GM23338 (cell line): ENCODE data around the gene FADD. TPM values are rescaled to one million over a fixed set of nuclear protein-coding genes. Genes with fewer than 3 reads are reported as not detected.

Source experiments
- ATAC-seq: fragments of 200-7000 bp; cut with Tn5 transposase; 3 replicates; pipeline ENCODE4 v1.9.1; 2020
- DNase-seq: peaks from one replicate; pipeline ENCODE4 v3.0.0-alpha.2; 2015; ENCODE audit warnings: low spot score
- H2AFZ ChIP-seq: fragments of 200-600 bp; sonication (generic); 2 replicates; pipeline ENCODE4 v1.8.0; 2016; ENCODE audit warnings: antibody characterized with exemption, mild to moderate bottlenecking, moderate library complexity
- H3F3A ChIP-seq: fragments of 200-600 bp; sonication (generic); replicated peaks from 2 replicates; pipeline ENCODE4 v1.8.0; 2017; ENCODE audit warnings: antibody characterized with exemption, mixed run types, low read depth
- H3K27ac ChIP-seq: fragments of 200-600 bp; sonication (generic); 2 replicates; pipeline ENCODE4 v1.6.1; 2016; ENCODE audit warnings: low read depth
- H3K27me3 ChIP-seq: fragments of 200-600 bp; sonication (generic); 2 replicates; pipeline ENCODE4 v1.8.0; 2016; ENCODE audit warnings: mild to moderate bottlenecking, mixed run types, moderate library complexity; ENCODE audit not compliant: insufficient read depth
- H3K36me3 ChIP-seq: fragments of 200-600 bp; sonication (generic); 2 replicates; pipeline ENCODE4 v1.8.0; 2016; ENCODE audit warnings: mild to moderate bottlenecking; ENCODE audit not compliant: insufficient read depth
- H3K4me1 ChIP-seq: fragments of 200-600 bp; sonication (generic); 2 replicates; pipeline ENCODE4 v1.8.0; 2016; ENCODE audit warnings: mild to moderate bottlenecking, moderate library complexity; ENCODE audit not compliant: insufficient read depth
- H3K4me2 ChIP-seq: fragments of 200-600 bp; sonication (generic); 2 replicates; pipeline ENCODE4 v1.7.1; 2017; ENCODE audit warnings: mixed run types
- H3K4me3 ChIP-seq: fragments of 200-600 bp; sonication (generic); 2 replicates; pipeline ENCODE4 v1.6.1; 2016; ENCODE audit warnings: mixed run types
- H3K79me2 ChIP-seq: fragments of 200-600 bp; sonication (generic); replicated peaks from 2 replicates; pipeline ENCODE4 v1.8.0; 2017; ENCODE audit warnings: mild to moderate bottlenecking; ENCODE audit not compliant: insufficient read depth
- H3K9me2 ChIP-seq: fragments of 200-600 bp; sonication (generic); 2 replicates; pipeline ENCODE4 v1.8.0; 2017; ENCODE audit not compliant: insufficient read depth
- H4K20me1 ChIP-seq: fragments of 200-600 bp; sonication (generic); replicated peaks from 2 replicates; pipeline ENCODE4 v1.8.0; 2017; ENCODE audit warnings: mild to moderate bottlenecking; ENCODE audit not compliant: insufficient read depth
- H3K27ac Mint-ChIP-seq: 2 replicates; pipeline ENCODE4 v1.8.0; 2020; ENCODE audit warnings: inconsistent platforms, mild to moderate bottlenecking, moderate library complexity, mixed read lengths
- H3K27me3 Mint-ChIP-seq: 3 replicates; pipeline ENCODE4 v1.8.0; 2022; ENCODE audit warnings: low read depth, mild to moderate bottlenecking, moderate library complexity, mixed read lengths, inconsistent platforms; ENCODE audit not compliant: insufficient read depth, poor library complexity
- H3K36me3 Mint-ChIP-seq: 3 replicates; pipeline ENCODE4 v1.8.0; 2021; ENCODE audit warnings: low read depth, mild to moderate bottlenecking, inconsistent platforms, moderate library complexity, mixed read lengths
- H3K4me1 Mint-ChIP-seq: 3 replicates; pipeline ENCODE4 v1.8.0; 2020; ENCODE audit warnings: mild to moderate bottlenecking, inconsistent platforms, mixed read lengths
- H3K4me3 Mint-ChIP-seq: 3 replicates; pipeline ENCODE4 v1.8.0; 2021; ENCODE audit warnings: moderate library complexity, mild to moderate bottlenecking, inconsistent platforms, mixed read lengths
- H3K9me3 Mint-ChIP-seq: 3 replicates; pipeline ENCODE4 v1.8.0; 2020; ENCODE audit warnings: moderate library complexity, mild to moderate bottlenecking, inconsistent platforms, mixed read lengths
- EZH2 ChIP-seq: fragments of 200-600 bp; sonication (generic); IDR thresholded peaks from one replicate; pipeline ENCODE4 v1.8.0; 2017; ENCODE audit warnings: antibody characterized with exemption, mild to moderate bottlenecking, low read depth; ENCODE audit not compliant: unreplicated experiment
- POLR2AphosphoS5 ChIP-seq: IDR thresholded peaks from 2 replicates; pipeline ENCODE4 v1.6.1; 2016; ENCODE audit warnings: antibody characterized with exemption, low read depth
- STAT1 ChIP-seq: IDR thresholded peaks from one replicate; pipeline ENCODE4 v1.6.1; 2016; ENCODE audit warnings: antibody characterized with exemption; ENCODE audit not compliant: unreplicated experiment
- polyA plus RNA-seq: library from polyadenylated mRNA; unstranded; fragments of >200 nt; fragmentation: Nextera tagmentation; extraction: Ambion mirVana; gene quantifications from 2 replicates; pipeline ENCODE4 v1.2.1, GENCODE V29; 2016
- total RNA-seq: library from RNA; depleted of rRNA; stranded (reverse); fragments of >200 nt; shearing (Covaris generic); gene quantifications from 2 replicates; pipeline ENCODE4 v1.2.3, GENCODE V29; 2014
- TF ChIP-seq, protein P1 (sequence below): IDR thresholded peaks from one replicate; pipeline ENCODE4 v1.6.1; 2018; ENCODE audit warnings: antibody characterized with exemption; ENCODE audit not compliant: unreplicated experiment
- TF ChIP-seq, protein P2 (sequence below): fragments of 250-450 bp; sonication (Bioruptor Pico); IDR thresholded peaks from 2 replicates; pipeline ENCODE4 v1.5.0; 2020; ENCODE audit warnings: mild to moderate bottlenecking, moderate library complexity
- TF ChIP-seq, protein P3 (sequence below), 2 experiments: fragments of 200-600 bp in 1 of 2; sonication (generic) in 1 of 2; conservative IDR thresholded peaks; 2 replicates each; pipeline versions ENCODE4 v1.5.1 to v1.6.1; 2016 to 2017; ENCODE audit warnings: antibody characterized with exemption in 2 of 2, low read depth in 2 of 2, mild to moderate bottlenecking in 2 of 2, moderate library complexity in 1 of 2

Gene FADD
- total and polyA plus RNA-seq, 2 experiments from 2014 or later: 19.7 to 65.8 TPM

DNA sequence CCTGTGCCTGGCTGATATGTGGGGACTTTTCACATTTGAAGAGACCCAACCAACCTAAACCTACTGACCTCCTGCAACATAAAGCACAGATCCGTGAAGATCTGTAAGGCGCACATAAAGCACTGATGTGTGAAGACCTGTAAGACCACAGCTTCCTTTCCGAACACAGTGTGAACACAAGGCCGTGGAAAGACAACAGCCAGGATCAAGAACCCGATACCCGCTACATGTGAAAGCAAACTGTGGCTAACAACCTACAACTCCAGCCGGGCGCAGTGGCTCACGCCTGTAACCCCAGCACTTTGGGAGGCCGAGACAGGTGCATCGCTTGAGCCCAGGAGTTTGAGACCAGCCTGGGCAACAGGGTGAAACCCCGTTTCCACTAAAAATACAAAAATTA is 49.7 kb downstream of the FADD start:
- no peak for TF ChIP-seq EZH2
- TF ChIP-seq, protein P1, sequence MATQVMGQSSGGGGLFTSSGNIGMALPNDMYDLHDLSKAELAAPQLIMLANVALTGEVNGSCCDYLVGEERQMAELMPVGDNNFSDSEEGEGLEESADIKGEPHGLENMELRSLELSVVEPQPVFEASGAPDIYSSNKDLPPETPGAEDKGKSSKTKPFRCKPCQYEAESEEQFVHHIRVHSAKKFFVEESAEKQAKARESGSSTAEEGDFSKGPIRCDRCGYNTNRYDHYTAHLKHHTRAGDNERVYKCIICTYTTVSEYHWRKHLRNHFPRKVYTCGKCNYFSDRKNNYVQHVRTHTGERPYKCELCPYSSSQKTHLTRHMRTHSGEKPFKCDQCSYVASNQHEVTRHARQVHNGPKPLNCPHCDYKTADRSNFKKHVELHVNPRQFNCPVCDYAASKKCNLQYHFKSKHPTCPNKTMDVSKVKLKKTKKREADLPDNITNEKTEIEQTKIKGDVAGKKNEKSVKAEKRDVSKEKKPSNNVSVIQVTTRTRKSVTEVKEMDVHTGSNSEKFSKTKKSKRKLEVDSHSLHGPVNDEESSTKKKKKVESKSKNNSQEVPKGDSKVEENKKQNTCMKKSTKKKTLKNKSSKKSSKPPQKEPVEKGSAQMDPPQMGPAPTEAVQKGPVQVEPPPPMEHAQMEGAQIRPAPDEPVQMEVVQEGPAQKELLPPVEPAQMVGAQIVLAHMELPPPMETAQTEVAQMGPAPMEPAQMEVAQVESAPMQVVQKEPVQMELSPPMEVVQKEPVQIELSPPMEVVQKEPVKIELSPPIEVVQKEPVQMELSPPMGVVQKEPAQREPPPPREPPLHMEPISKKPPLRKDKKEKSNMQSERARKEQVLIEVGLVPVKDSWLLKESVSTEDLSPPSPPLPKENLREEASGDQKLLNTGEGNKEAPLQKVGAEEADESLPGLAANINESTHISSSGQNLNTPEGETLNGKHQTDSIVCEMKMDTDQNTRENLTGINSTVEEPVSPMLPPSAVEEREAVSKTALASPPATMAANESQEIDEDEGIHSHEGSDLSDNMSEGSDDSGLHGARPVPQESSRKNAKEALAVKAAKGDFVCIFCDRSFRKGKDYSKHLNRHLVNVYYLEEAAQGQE: no peak
- TF ChIP-seq POLR2AphosphoS5: no peak
- TF ChIP-seq STAT1: no peak
- TF ChIP-seq, protein P2, sequence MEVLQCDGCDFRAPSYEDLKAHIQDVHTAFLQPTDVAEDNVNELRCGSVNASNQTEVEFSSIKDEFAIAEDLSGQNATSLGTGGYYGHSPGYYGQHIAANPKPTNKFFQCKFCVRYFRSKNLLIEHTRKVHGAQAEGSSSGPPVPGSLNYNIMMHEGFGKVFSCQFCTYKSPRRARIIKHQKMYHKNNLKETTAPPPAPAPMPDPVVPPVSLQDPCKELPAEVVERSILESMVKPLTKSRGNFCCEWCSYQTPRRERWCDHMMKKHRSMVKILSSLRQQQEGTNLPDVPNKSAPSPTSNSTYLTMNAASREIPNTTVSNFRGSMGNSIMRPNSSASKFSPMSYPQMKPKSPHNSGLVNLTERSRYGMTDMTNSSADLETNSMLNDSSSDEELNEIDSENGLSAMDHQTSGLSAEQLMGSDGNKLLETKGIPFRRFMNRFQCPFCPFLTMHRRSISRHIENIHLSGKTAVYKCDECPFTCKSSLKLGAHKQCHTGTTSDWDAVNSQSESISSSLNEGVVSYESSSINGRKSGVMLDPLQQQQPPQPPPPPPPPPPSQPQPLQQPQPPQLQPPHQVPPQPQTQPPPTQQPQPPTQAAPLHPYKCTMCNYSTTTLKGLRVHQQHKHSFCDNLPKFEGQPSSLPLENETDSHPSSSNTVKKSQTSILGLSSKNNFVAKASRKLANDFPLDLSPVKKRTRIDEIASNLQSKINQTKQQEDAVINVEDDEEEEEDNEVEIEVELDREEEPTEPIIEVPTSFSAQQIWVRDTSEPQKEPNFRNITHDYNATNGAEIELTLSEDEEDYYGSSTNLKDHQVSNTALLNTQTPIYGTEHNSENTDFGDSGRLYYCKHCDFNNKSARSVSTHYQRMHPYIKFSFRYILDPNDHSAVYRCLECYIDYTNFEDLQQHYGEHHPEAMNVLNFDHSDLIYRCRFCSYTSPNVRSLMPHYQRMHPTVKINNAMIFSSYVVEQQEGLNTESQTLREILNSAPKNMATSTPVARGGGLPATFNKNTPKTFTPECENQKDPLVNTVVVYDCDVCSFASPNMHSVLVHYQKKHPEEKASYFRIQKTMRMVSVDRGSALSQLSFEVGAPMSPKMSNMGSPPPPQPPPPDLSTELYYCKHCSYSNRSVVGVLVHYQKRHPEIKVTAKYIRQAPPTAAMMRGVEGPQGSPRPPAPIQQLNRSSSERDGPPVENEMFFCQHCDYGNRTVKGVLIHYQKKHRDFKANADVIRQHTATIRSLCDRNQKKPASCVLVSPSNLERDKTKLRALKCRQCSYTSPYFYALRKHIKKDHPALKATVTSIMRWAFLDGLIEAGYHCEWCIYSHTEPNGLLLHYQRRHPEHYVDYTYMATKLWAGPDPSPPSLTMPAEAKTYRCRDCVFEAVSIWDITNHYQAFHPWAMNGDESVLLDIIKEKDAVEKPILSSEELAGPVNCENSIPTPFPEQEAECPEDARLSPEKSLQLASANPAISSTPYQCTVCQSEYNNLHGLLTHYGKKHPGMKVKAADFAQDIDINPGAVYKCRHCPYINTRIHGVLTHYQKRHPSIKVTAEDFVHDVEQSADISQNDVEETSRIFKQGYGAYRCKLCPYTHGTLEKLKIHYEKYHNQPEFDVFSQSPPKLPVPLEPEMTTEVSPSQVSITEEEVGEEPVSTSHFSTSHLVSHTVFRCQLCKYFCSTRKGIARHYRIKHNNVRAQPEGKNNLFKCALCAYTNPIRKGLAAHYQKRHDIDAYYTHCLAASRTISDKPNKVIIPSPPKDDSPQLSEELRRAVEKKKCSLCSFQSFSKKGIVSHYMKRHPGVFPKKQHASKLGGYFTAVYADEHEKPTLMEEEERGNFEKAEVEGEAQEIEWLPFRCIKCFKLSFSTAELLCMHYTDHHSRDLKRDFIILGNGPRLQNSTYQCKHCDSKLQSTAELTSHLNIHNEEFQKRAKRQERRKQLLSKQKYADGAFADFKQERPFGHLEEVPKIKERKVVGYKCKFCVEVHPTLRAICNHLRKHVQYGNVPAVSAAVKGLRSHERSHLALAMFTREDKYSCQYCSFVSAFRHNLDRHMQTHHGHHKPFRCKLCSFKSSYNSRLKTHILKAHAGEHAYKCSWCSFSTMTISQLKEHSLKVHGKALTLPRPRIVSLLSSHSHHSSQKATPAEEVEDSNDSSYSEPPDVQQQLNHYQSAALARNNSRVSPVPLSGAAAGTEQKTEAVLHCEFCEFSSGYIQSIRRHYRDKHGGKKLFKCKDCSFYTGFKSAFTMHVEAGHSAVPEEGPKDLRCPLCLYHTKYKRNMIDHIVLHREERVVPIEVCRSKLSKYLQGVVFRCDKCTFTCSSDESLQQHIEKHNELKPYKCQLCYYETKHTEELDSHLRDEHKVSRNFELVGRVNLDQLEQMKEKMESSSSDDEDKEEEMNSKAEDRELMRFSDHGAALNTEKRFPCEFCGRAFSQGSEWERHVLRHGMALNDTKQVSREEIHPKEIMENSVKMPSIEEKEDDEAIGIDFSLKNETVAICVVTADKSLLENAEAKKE (CRISPR knock-in tag): no peak
- TF ChIP-seq, protein P3, sequence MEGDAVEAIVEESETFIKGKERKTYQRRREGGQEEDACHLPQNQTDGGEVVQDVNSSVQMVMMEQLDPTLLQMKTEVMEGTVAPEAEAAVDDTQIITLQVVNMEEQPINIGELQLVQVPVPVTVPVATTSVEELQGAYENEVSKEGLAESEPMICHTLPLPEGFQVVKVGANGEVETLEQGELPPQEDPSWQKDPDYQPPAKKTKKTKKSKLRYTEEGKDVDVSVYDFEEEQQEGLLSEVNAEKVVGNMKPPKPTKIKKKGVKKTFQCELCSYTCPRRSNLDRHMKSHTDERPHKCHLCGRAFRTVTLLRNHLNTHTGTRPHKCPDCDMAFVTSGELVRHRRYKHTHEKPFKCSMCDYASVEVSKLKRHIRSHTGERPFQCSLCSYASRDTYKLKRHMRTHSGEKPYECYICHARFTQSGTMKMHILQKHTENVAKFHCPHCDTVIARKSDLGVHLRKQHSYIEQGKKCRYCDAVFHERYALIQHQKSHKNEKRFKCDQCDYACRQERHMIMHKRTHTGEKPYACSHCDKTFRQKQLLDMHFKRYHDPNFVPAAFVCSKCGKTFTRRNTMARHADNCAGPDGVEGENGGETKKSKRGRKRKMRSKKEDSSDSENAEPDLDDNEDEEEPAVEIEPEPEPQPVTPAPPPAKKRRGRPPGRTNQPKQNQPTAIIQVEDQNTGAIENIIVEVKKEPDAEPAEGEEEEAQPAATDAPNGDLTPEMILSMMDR (conservative IDR thresholded peaks at IDR 0.05; ENCODE audit: low read depth in 2 of 2): no peak
- Histone ChIP-seq H2AFZ (no peak overlapping the region), H3K4me3 (no peak overlapping the region), H3K4me2 (no peak overlapping the region), H3F3A (no peaks in the 10 kb centered on the region), H3K27ac (no peak overlapping the region), H3K9me2 (no peaks in the 10 kb centered on the region), H4K20me1 (no peaks in the 10 kb centered on the region), H3K27me3 (no peaks in the 10 kb centered on the region), H3K36me3 (no peaks in the 10 kb centered on the region), H3K4me1 (no peaks in the 10 kb centered on the region), H3K79me2 (no peaks in the 10 kb centered on the region)
- Mint-ChIP-seq H3K4me3 (no peak overlapping the region; the same call in 2 of the 3 replicates), H3K4me1 (peaks cover 3% of the 10 kb centered on the region), H3K9me3 (no peaks in the 10 kb centered on the region), H3K27ac (no peak overlapping the region), H3K27me3 (peaks cover 12% of the 10 kb centered on the region), H3K36me3 (no peaks in the 10 kb centered on the region)
- no peak for ATAC-seq
- no peak for DNase-seq
